PFSK-1 (cell line): ENCODE data around the gene INHBB.

Experiments used
- FOXP2 ChIP-seq: optimal IDR thresholded peaks from 2 replicates; pipeline ENCODE3; 2011; ENCODE audit warnings: borderline replicate concordance, control low read depth, inconsistent platforms; ENCODE audit not compliant: insufficient read depth; ENCODE audit errors: extremely low read length, extremely low read depth
- POLR2AphosphoS5 ChIP-seq: IDR thresholded peaks from 2 replicates; pipeline ENCODE4 v1.6.1; 2012; ENCODE audit warnings: low read depth, mild to moderate bottlenecking, control low read depth, low read length, moderate library complexity
- REST ChIP-seq, 2 experiments: IDR thresholded peaks; 2 replicates each; pipeline versions ENCODE4 v1.6.1 to v1.8.0; 2011 to 2012; ENCODE audit warnings: low read depth in 2 of 2, low read length in 2 of 2, control low read depth in 1 of 2, inconsistent platforms in 1 of 2, mild to moderate bottlenecking in 1 of 2, moderate library complexity in 1 of 2; ENCODE audit not compliant: insufficient read depth in 1 of 2
- SIN3A ChIP-seq: IDR thresholded peaks from 2 replicates; pipeline ENCODE4 v1.6.1; 2012; ENCODE audit warnings: mild to moderate bottlenecking, low read length, moderate library complexity, borderline replicate concordance; ENCODE audit not compliant: insufficient read depth
- TAF1 ChIP-seq: IDR thresholded peaks from 2 replicates; pipeline ENCODE4 v1.6.1; 2012; ENCODE audit warnings: low read length, control low read depth, borderline replicate concordance; ENCODE audit not compliant: insufficient read depth

Gene INHBB

GRCh38 chr2:120344976-120345581, 857 bp upstream of the INHBB start:
- TF ChIP-seq FOXP2: no peak
- no peak for TF ChIP-seq SIN3A
- TF ChIP-seq REST (IDR thresholded peaks at IDR 0.05; ENCODE audit: insufficient read depth in 1 of 2, low read depth in 2 of 2, low read length in 2 of 2): no peak
- TF ChIP-seq POLR2AphosphoS5: no peak
- no peak for TF ChIP-seq TAF1

DNA sequence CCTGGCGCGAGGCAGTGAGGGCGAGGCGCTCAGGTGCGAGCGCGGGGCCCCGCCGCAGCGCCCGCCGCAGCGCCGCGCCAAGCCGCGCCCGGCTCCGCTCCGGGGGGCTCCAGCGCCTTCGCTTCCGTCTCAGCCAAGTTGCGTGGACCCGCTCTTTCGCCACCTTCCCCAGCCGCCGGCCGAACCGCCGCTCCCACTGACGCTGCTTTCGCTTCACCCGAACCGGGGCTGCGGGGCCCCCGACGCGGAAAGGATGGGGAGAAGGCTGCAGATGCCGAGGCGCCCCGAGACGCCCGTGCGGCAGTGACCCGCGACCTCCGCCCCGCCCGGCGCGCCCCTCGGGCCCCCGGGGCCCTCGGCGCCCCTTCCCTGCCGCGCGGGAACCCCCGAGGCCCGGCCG, 328 bp upstream of the INHBB start:
- no peak for TF ChIP-seq REST (IDR thresholded peaks at IDR 0.05; ENCODE audit: insufficient read depth in 1 of 2, low read depth in 2 of 2, low read length in 2 of 2)

DNA sequence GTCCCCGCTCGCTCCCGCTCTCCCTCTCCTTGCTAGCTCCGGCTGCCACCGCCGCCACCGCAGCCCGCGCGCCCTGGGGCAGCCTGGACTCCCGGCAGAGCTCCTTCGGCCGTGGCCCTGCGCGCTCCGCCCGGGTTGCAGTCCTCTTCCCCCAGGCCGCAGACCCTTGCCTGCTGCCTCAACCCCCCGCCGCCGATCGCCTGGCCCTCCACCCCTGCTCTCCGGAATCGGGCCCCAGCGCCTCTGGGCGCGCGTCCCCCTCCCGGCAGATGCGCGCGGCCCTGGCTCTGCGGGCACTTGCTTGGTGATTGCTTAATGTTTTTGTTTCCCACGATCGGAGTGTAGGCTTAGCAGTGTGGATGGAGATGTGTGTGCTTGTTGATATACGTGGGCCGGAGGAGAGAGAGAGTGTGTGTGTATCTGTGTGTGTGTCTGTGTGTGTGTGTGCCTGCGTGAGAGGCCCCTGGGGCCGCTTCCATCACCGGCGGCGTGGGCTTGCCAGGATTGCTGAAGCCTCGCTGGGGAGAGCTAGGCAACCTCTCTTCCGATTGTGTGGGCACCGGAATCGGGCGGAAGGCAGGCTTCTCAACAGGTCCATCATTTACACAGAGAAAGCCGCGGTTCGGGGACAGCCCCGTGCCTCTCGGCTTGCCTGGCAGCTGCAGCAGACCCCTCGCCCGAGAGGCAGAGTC, 877 bp downstream of the INHBB start:
- TF ChIP-seq TAF1: no peak

DNA sequence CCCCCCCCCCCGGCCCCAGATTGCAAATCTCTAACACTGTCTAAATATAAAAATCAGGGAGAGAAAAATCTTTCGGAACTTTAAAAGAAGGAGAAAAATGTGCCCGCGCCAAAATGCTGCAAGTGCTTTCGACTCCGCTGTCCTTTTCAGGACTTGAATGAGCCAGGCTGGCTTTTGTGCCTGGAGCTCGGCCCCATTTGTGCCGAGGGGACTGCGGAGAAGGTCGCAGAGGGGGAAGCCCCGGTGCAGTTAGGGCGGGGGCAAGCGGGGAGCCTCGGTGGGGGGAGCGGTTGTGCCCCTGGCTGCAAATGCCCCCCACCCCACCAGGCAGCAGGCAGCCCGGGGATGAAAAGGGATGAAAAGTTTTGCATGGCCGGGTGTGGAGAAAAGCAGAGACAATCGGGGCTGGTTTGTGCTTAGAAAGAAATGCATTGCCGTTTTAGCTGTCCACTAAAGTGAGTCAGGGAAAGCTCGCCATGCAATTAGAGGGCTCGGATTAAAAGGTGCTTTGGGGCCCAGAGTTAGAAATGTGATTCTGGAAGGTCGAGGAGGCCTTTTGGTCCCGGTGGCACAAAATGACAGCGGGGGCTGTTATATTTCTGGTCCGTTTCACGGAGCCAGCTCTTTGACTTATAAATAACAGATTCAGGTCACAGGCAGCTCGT, 1.6 kb downstream of the INHBB start:
- TF ChIP-seq TAF1 (no peak), POLR2AphosphoS5 (no peak), REST (IDR thresholded peaks at IDR 0.05; ENCODE audit: insufficient read depth in 1 of 2, low read depth in 2 of 2, low read length in 2 of 2) (no peak), SIN3A (no peak), FOXP2 (no peak)

DNA sequence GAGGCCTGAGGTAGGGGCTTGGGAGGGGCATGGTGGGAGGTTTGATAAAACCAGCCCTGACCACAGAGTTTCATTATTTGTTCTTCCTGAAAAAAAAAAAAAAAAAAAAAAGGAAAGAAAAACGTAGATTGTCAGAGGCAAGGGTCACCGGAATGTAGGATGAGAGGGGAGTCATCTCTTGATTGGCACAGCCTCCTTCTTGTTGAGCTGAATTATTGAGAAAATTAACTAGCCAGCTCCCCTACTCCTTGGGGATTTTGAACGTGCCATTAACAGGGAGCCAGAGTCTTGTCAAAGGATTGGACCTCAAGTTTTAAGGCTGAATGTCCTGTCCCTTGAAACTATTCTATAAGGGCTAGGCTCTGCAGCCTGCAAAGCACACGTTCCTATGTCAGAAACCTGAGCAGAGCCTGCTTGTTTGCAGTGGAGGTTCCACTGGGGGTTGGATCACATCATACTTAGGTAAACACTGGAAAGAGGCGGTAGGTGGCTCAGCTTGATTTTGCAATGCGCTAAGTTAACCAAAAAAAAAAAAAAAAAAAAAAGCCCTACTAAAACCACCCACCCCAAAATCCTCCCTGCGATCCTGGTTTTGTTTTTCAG, 2.3 kb downstream of the INHBB start:
- TF ChIP-seq POLR2AphosphoS5: no peak
- TF ChIP-seq FOXP2: no peak
- TF ChIP-seq SIN3A: no peak
- TF ChIP-seq TAF1: no peak
- TF ChIP-seq REST (IDR thresholded peaks at IDR 0.05; ENCODE audit: insufficient read depth in 1 of 2, low read depth in 2 of 2, low read length in 2 of 2): no peak
